Measurements from ENCODE around the gene RNASEL. TPM values are rescaled to one million over a fixed set of nuclear protein-coding genes. Genes with fewer than 3 reads are reported as not detected.

The RNASEL gene
- total RNA-seq, 2 donors from 2014 or later: 0.33 to 6.0 TPM

DNA sequence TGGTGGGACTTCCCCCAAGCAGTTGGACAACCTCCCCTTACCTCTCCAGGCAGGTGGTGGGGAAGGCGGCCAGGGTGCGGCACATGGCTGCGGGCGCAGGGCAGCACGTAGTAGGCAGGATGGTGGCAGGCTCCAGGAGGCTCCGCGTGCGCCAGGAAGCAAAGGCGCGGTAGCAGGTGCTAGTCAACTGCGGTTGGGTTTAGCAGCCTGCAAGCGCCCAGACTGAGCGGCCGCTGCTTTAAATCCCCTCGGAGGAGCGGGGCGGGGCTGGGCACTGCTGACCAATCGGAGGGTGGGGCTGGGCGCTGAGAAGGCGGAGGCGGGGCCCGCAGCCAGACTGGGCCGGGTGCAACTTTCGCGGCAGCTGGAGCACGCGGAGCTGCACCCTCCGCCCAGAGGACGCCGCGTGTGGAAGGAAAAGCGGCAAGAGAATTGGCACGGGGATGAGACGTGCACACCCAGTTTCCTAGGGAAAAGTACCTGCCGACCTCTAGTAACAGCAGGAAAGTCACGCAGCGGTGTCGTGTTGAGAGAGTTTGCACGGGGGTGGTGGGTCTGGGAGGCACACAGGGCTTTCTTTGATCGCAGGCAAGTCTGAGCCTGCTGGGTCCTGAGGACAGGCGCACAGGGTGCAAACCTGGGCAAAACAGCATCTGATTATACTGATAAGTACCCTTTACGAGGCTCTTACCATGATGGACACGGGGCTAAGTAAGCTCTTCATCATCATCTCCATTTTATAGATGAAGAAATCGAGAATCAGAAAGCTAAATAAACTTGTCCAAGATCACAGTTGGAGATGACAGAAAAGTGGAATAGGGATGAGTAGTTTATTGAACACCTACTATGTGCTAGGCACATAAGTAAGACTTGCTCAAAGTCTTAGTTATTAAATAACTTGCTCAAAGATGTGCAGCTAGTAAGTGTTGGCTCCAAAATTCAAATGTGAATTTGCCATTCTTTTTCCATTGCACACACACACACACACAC, 15.4 kb upstream of the RNASEL start, which contains the start of gene RGS16:
RGS16 (minus strand) TSS at position 215 of the 990 bp plus-strand sequence; CDS start at position 85, 130 bp downstream.
- intact Hi-C loops (cut with DNase I): loop anchor here (5.0 kb wide), 1 partner anchor 178 kb away; no protein-coding TSS in a partner anchor
- DNase-seq (peak; percentile 94 to 96 (median 94)), ATAC-seq (peak; percentile 99)
- WGBS, 2 donors: 5 to 10% methylated on average over 16 to 44 of the region's 44 CpGs
- TF ChIP-seq POLR2A (IDR thresholded peaks at IDR 0.05): peak; percentile 83 to 94 (median 93)
- TF ChIP-seq, protein P1, sequence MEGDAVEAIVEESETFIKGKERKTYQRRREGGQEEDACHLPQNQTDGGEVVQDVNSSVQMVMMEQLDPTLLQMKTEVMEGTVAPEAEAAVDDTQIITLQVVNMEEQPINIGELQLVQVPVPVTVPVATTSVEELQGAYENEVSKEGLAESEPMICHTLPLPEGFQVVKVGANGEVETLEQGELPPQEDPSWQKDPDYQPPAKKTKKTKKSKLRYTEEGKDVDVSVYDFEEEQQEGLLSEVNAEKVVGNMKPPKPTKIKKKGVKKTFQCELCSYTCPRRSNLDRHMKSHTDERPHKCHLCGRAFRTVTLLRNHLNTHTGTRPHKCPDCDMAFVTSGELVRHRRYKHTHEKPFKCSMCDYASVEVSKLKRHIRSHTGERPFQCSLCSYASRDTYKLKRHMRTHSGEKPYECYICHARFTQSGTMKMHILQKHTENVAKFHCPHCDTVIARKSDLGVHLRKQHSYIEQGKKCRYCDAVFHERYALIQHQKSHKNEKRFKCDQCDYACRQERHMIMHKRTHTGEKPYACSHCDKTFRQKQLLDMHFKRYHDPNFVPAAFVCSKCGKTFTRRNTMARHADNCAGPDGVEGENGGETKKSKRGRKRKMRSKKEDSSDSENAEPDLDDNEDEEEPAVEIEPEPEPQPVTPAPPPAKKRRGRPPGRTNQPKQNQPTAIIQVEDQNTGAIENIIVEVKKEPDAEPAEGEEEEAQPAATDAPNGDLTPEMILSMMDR (IDR thresholded peaks at IDR 0.05): no peak
- Histone ChIP-seq H3K27me3 (no peaks in the 10 kb centered on the region), H3K27ac (peak within 1 kb of the TSS; percentile 23 to 46 (median 32)), H3K4me3 (peak within 1 kb of the TSS; percentile 23 to 51), H3K36me3 (replicated peaks in 1 of 2; ENCODE audit: insufficient read depth in 1 of 2, low read depth in 2 of 2) (no peaks in the 10 kb centered on the region), H3K4me1 (peaks cover 37% of the 10 kb centered on the region), H3K9me3 (no peaks in the 10 kb centered on the region)

- no peaks in the 10 kb centered on the region for H3K9me3 ChIP-seq
- WGBS, 2 donors: 3% methylated on average over 12 of the region's 12 CpGs; no CpG with 5 or more reads in 1 of the 2 donors
- H3K27ac ChIP-seq: peak overlapping the region; percentile 23 to 46 (median 32)
- H3K36me3 ChIP-seq (replicated peaks in 1 of 2; ENCODE audit: insufficient read depth in 1 of 2, low read depth in 2 of 2): no peaks in the 10 kb centered on the region
- ATAC-seq (peak; percentile 21), DNase-seq (peak in 2 of 4 donors; percentile 42 to 45)
- TF ChIP-seq, protein P1 (IDR thresholded peaks at IDR 0.05): no peak
- TF ChIP-seq POLR2A (IDR thresholded peaks at IDR 0.05): no peak
- H3K27me3 ChIP-seq: no peaks in the 10 kb centered on the region
- intact Hi-C loops (cut with DNase I): loop anchor here (5.0 kb wide), 1 partner anchor 179 kb away; no protein-coding TSS in a partner anchor
- H3K4me3 ChIP-seq: peak overlapping the region; percentile 23 to 51
- peaks cover 37% of the 10 kb centered on the region for H3K4me1 ChIP-seq
Observed at GRCh38 chr1:182603646-182604174, 14.7 kb upstream of the RNASEL start.

- Histone ChIP-seq H3K9me3 (no peaks in the 10 kb centered on the region), H3K4me1 (peaks cover 37% of the 10 kb centered on the region), H3K27me3 (no peaks in the 10 kb centered on the region), H3K27ac (no peak overlapping the region), H3K4me3 (no peak overlapping the region), H3K36me3 (replicated peaks in 1 of 2; ENCODE audit: insufficient read depth in 1 of 2, low read depth in 2 of 2) (no peaks in the 10 kb centered on the region)
- ATAC-seq (no peak), DNase-seq (no peak)
- no peak for TF ChIP-seq POLR2A (IDR thresholded peaks at IDR 0.05)
- TF ChIP-seq, protein P1 (IDR thresholded peaks at IDR 0.05): no peak
- intact Hi-C loops (cut with DNase I): loop anchor here (5.0 kb wide), 1 partner anchor 179 kb away; no protein-coding TSS in a partner anchor
- 34 to 40% methylated on average over 10 of the region's 10 CpGs for WGBS, 2 donors
Observed at GRCh38 chr1:182602935-182603645, 14.0 kb upstream of the RNASEL start.

GRCh38 chr1:182601913-182602312, 12.9 kb upstream of the RNASEL start:
- no peak for TF ChIP-seq POLR2A (IDR thresholded peaks at IDR 0.05)
- TF ChIP-seq, protein P1 (IDR thresholded peaks at IDR 0.05): no peak
- intact Hi-C loops (cut with DNase I): loop anchor here (5.0 kb wide), 1 partner anchor 180 kb away; no protein-coding TSS in a partner anchor
- DNase-seq (no peak), ATAC-seq (no peak)
- WGBS, 2 donors: 56 to 61% methylated on average over 4 of the region's 4 CpGs
- no peaks in the 10 kb centered on the region for H3K36me3 ChIP-seq (replicated peaks in 1 of 2; ENCODE audit: insufficient read depth in 1 of 2, low read depth in 2 of 2)
- no peaks in the 10 kb centered on the region for H3K27me3 ChIP-seq
- peak overlapping the region in 3 of 4 donors; percentile 7 to 48 (median 18) for H3K27ac ChIP-seq
- H3K4me1 ChIP-seq: peaks cover 37% of the 10 kb centered on the region
- no peak overlapping the region for H3K4me3 ChIP-seq
- H3K9me3 ChIP-seq: no peaks in the 10 kb centered on the region

Data from body of pancreas (tissue), 4 donors.